GM23338 (cell line): ENCODE measurements around the gene GLMP. TPM values are rescaled to one million over a fixed set of nuclear protein-coding genes. Genes with fewer than 3 reads are reported as not detected.

Source experiments
- ATAC-seq: fragments of 200-7000 bp; cut with Tn5 transposase; 3 replicates; pipeline ENCODE4 v1.9.1; 2020
- DNase-seq: peaks from one replicate; pipeline ENCODE4 v3.0.0-alpha.2; 2015; ENCODE audit warnings: low spot score
- H2AFZ ChIP-seq: fragments of 200-600 bp; sonication (generic); 2 replicates; pipeline ENCODE4 v1.8.0; 2016; ENCODE audit warnings: antibody characterized with exemption, mild to moderate bottlenecking, moderate library complexity
- H3F3A ChIP-seq: fragments of 200-600 bp; sonication (generic); replicated peaks from 2 replicates; pipeline ENCODE4 v1.8.0; 2017; ENCODE audit warnings: antibody characterized with exemption, mixed run types, low read depth
- H3K27ac ChIP-seq: fragments of 200-600 bp; sonication (generic); 2 replicates; pipeline ENCODE4 v1.6.1; 2016; ENCODE audit warnings: low read depth
- H3K27me3 ChIP-seq: fragments of 200-600 bp; sonication (generic); 2 replicates; pipeline ENCODE4 v1.8.0; 2016; ENCODE audit warnings: mild to moderate bottlenecking, mixed run types, moderate library complexity; ENCODE audit not compliant: insufficient read depth
- H3K36me3 ChIP-seq: fragments of 200-600 bp; sonication (generic); 2 replicates; pipeline ENCODE4 v1.8.0; 2016; ENCODE audit warnings: mild to moderate bottlenecking; ENCODE audit not compliant: insufficient read depth
- H3K4me1 ChIP-seq: fragments of 200-600 bp; sonication (generic); 2 replicates; pipeline ENCODE4 v1.8.0; 2016; ENCODE audit warnings: mild to moderate bottlenecking, moderate library complexity; ENCODE audit not compliant: insufficient read depth
- H3K4me2 ChIP-seq: fragments of 200-600 bp; sonication (generic); 2 replicates; pipeline ENCODE4 v1.7.1; 2017; ENCODE audit warnings: mixed run types
- H3K4me3 ChIP-seq: fragments of 200-600 bp; sonication (generic); 2 replicates; pipeline ENCODE4 v1.6.1; 2016; ENCODE audit warnings: mixed run types
- H3K79me2 ChIP-seq: fragments of 200-600 bp; sonication (generic); replicated peaks from 2 replicates; pipeline ENCODE4 v1.8.0; 2017; ENCODE audit warnings: mild to moderate bottlenecking; ENCODE audit not compliant: insufficient read depth
- H3K9me2 ChIP-seq: fragments of 200-600 bp; sonication (generic); 2 replicates; pipeline ENCODE4 v1.8.0; 2017; ENCODE audit not compliant: insufficient read depth
- H4K20me1 ChIP-seq: fragments of 200-600 bp; sonication (generic); replicated peaks from 2 replicates; pipeline ENCODE4 v1.8.0; 2017; ENCODE audit warnings: mild to moderate bottlenecking; ENCODE audit not compliant: insufficient read depth
- H3K27ac Mint-ChIP-seq: 2 replicates; pipeline ENCODE4 v1.8.0; 2020; ENCODE audit warnings: inconsistent platforms, mild to moderate bottlenecking, moderate library complexity, mixed read lengths
- H3K27me3 Mint-ChIP-seq: 3 replicates; pipeline ENCODE4 v1.8.0; 2022; ENCODE audit warnings: low read depth, mild to moderate bottlenecking, moderate library complexity, mixed read lengths, inconsistent platforms; ENCODE audit not compliant: insufficient read depth, poor library complexity
- H3K36me3 Mint-ChIP-seq: 3 replicates; pipeline ENCODE4 v1.8.0; 2021; ENCODE audit warnings: low read depth, mild to moderate bottlenecking, inconsistent platforms, moderate library complexity, mixed read lengths
- H3K4me1 Mint-ChIP-seq: 3 replicates; pipeline ENCODE4 v1.8.0; 2020; ENCODE audit warnings: mild to moderate bottlenecking, inconsistent platforms, mixed read lengths
- H3K4me3 Mint-ChIP-seq: 3 replicates; pipeline ENCODE4 v1.8.0; 2021; ENCODE audit warnings: moderate library complexity, mild to moderate bottlenecking, inconsistent platforms, mixed read lengths
- H3K9me3 Mint-ChIP-seq: 3 replicates; pipeline ENCODE4 v1.8.0; 2020; ENCODE audit warnings: moderate library complexity, mild to moderate bottlenecking, inconsistent platforms, mixed read lengths
- CREB1 ChIP-seq: fragments of 250-450 bp; sonication (Bioruptor Pico); IDR thresholded peaks from 2 replicates; pipeline ENCODE4 v1.5.0; 2020; ENCODE audit warnings: low read depth, mild to moderate bottlenecking, moderate library complexity
- ETS1 ChIP-seq: IDR thresholded peaks from 2 replicates; pipeline ENCODE4 v1.6.1; 2016; ENCODE audit warnings: antibody characterized with exemption
- EZH2phosphoT487 ChIP-seq: fragments of 200-600 bp; sonication (generic); IDR thresholded peaks from one replicate; pipeline ENCODE4 v1.8.1; 2018; ENCODE audit warnings: antibody characterized with exemption; ENCODE audit not compliant: unreplicated experiment
- JUNB ChIP-seq: IDR thresholded peaks from one replicate; pipeline ENCODE4 v1.6.1; 2016; ENCODE audit warnings: antibody characterized with exemption; ENCODE audit not compliant: unreplicated experiment
- POLR2AphosphoS5 ChIP-seq: IDR thresholded peaks from 2 replicates; pipeline ENCODE4 v1.6.1; 2016; ENCODE audit warnings: antibody characterized with exemption, low read depth
- ZNF462 ChIP-seq: fragments of 250-450 bp; sonication (Bioruptor Pico); IDR thresholded peaks from 2 replicates; pipeline ENCODE4 v1.5.0; 2020; ENCODE audit warnings: mild to moderate bottlenecking, moderate library complexity
- polyA plus RNA-seq: library from polyadenylated mRNA; unstranded; fragments of >200 nt; fragmentation: Nextera tagmentation; extraction: Ambion mirVana; gene quantifications from 2 replicates; pipeline ENCODE4 v1.2.1, GENCODE V29; 2016
- total RNA-seq: library from RNA; depleted of rRNA; stranded (reverse); fragments of >200 nt; shearing (Covaris generic); gene quantifications from 2 replicates; pipeline ENCODE4 v1.2.3, GENCODE V29; 2014

GLMP gene
- total and polyA plus RNA-seq, 2 experiments from 2014 or later = 33.6 to 41.9 TPM

GRCh38 chr1:156293098-156293434 is 2.4 kb downstream of the GLMP start:
- peaks cover 5% of the 10 kb centered on the region for H3K4me1 Mint-ChIP-seq
- H3K4me2 ChIP-seq = no peak overlapping the region
- no peaks in the 10 kb centered on the region for H3K9me2 ChIP-seq
- H3K4me3 Mint-ChIP-seq = no peak overlapping the region
- H3K27me3 Mint-ChIP-seq = peaks cover 6% of the 10 kb centered on the region
- peaks cover 2% of the 10 kb centered on the region; the same call in 1 of the 3 replicates for H3K36me3 Mint-ChIP-seq
- H4K20me1 ChIP-seq = 0 out of 2 replicates have a peak, but pooled peaks cover 2% of the 10 kb centered on the region
- H3K4me1 ChIP-seq = no peaks in the 10 kb centered on the region; the same call in 1 of the 2 replicates
- peaks cover 5% of the 10 kb centered on the region for H3F3A ChIP-seq
- no peak for ATAC-seq
- no peak for DNase-seq
- H3K4me3 ChIP-seq = no peak overlapping the region
- H2AFZ ChIP-seq = no peak overlapping the region
- no peak overlapping the region for H3K27ac Mint-ChIP-seq
- TF ChIP-seq EZH2phosphoT487 = no peak
- no peak for TF ChIP-seq ETS1
- TF ChIP-seq ZNF462 (CRISPR knock-in tag) = no peak
- TF ChIP-seq JUNB = no peak
- no peak for TF ChIP-seq CREB1 (CRISPR knock-in tag)
- TF ChIP-seq POLR2AphosphoS5 = no peak
- H3K27me3 ChIP-seq = no peaks in the 10 kb centered on the region
- no peak overlapping the region for H3K27ac ChIP-seq
- no peaks in the 10 kb centered on the region for H3K36me3 ChIP-seq
- H3K9me3 Mint-ChIP-seq = no peaks in the 10 kb centered on the region
- no peaks in the 10 kb centered on the region for H3K79me2 ChIP-seq
